Osteocyte (in vitro differentiated cells): ENCODE results near the gene ZBTB1. TPM values are rescaled to one million over a fixed set of nuclear protein-coding genes. Genes with fewer than 3 reads are reported as not detected.

ENCODE experiments used
- DNase-seq: peaks from one replicate; pipeline ENCODE4 v3.0.0; 2021; ENCODE audit warnings: mixed read lengths; ENCODE audit not compliant: unreplicated experiment; ENCODE audit errors: extremely low spot score
- H3K27ac Mint-ChIP-seq: one replicate; pipeline ENCODE4 v1.8.0; 2021; ENCODE audit warnings: mild to moderate bottlenecking, mixed read lengths; ENCODE audit not compliant: unreplicated experiment
- H3K27me3 Mint-ChIP-seq: one replicate; pipeline ENCODE4 v1.8.0; 2021; ENCODE audit warnings: mixed read lengths; ENCODE audit not compliant: unreplicated experiment
- H3K36me3 Mint-ChIP-seq: one replicate; pipeline ENCODE4 v1.8.0; 2021; ENCODE audit warnings: mixed read lengths; ENCODE audit not compliant: unreplicated experiment
- H3K4me1 Mint-ChIP-seq: one replicate; pipeline ENCODE4 v1.8.0; 2021; ENCODE audit warnings: mixed read lengths; ENCODE audit not compliant: unreplicated experiment
- H3K4me3 Mint-ChIP-seq: one replicate; pipeline ENCODE4 v1.8.0; 2021; ENCODE audit warnings: mild to moderate bottlenecking, moderate library complexity, mixed read lengths; ENCODE audit not compliant: unreplicated experiment
- H3K9me3 Mint-ChIP-seq: one replicate; pipeline ENCODE4 v1.8.0; 2021; ENCODE audit warnings: mixed read lengths; ENCODE audit not compliant: unreplicated experiment
- total RNA-seq: library from RNA; stranded (reverse); gene quantifications from 2 replicates; pipeline ENCODE4 v1.2.1, GENCODE V29; 2021
- TF ChIP-seq, protein P1 (sequence below): fragments of 200-600 bp; sonication (generic); IDR thresholded peaks from 2 replicates; pipeline ENCODE4 v1.5.0; 2021; ENCODE audit warnings: antibody characterized with exemption, mild to moderate bottlenecking, moderate library complexity

Gene ZBTB1
- total RNA-seq, 1 donor from 2014 or later, result 67.0 TPM

DNA sequence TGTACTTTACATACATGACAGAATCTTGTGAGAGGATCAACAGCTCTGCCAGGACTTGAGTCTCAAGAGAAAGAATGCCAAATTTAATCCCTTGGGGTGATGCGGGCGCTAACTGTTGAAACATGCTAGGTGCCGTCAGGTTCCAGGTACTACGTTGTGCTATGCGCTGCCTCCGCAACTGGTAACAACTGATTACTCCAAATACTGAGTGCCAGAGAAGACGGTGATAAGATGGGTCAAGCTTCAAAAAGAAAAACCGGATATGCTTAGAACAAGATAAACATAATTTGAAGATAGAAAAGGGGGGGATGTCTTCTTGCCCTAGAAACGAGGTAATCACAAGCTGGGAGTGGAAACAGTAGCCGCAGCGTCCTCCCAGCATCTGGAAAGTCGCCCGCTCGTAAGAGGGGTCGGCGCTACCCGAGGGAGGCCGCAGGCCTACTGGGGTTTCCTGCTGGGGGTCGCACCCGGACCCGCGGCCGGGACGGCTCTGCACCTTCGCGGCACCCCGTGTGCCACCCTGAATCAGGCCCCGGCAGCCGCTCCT is 1.6 kb upstream of the ZBTB1 start:
- H3K4me1 Mint-ChIP-seq, result peaks cover 57% of the 10 kb centered on the region
- no peak for DNase-seq
- H3K27ac Mint-ChIP-seq, result peak overlapping the region; percentile 95
- peak overlapping the region; percentile 87 for H3K4me3 Mint-ChIP-seq
- TF ChIP-seq, protein P1, sequence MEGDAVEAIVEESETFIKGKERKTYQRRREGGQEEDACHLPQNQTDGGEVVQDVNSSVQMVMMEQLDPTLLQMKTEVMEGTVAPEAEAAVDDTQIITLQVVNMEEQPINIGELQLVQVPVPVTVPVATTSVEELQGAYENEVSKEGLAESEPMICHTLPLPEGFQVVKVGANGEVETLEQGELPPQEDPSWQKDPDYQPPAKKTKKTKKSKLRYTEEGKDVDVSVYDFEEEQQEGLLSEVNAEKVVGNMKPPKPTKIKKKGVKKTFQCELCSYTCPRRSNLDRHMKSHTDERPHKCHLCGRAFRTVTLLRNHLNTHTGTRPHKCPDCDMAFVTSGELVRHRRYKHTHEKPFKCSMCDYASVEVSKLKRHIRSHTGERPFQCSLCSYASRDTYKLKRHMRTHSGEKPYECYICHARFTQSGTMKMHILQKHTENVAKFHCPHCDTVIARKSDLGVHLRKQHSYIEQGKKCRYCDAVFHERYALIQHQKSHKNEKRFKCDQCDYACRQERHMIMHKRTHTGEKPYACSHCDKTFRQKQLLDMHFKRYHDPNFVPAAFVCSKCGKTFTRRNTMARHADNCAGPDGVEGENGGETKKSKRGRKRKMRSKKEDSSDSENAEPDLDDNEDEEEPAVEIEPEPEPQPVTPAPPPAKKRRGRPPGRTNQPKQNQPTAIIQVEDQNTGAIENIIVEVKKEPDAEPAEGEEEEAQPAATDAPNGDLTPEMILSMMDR, result no peak
- H3K27me3 Mint-ChIP-seq, result no peaks in the 10 kb centered on the region
- H3K36me3 Mint-ChIP-seq, result no peaks in the 10 kb centered on the region
- no peaks in the 10 kb centered on the region for H3K9me3 Mint-ChIP-seq

DNA sequence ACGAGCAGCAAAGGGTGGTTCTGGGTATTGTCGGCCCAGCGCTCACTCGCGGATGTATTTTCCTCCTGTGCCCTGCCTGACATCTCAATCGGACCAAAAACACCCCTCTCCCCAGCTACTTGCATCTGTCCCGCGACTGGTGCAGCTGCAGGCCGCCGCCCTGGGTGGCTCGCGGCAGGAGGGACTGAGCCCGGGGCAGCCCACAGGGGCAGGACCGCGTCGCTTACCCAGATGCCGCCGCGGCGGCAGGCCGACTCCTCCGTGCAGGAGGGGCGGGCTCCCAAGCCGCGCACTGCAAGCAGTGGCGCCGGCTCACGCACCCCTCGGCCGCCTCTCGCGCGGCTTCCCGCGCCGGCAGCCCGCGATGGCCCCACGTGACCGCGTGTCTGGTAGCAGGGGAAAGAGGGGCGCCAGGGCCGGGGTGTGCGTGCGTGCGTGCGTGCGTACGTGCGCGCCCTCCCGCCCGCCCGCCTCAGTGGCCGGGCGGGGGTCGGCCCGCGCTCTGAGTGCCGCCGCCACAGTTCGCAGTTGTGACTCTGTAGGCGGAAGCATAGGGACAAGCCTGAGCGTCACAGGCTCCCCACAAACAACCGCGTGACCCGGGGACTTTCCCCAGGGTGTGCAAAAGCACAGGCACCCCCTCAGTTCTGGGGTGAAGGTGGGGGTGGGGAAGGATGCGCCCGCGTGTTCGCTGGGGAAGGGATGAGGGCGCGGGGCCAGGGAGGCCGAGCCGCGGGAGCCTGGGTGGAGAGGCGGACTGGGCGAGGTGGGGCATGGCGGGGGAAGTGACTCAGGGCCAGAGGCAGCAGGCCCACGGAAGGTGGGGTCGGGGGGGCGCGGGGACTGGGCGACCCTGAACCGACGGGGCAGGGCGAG is 898 bp upstream of the ZBTB1 start, which contains the start of gene ZBTB25:
Gene ZBTB25 (minus strand): TSS at position 405 of the 876 bp plus-strand sequence. CDS start 13,305 bp downstream, outside the sequence.
- Mint-ChIP-seq H3K27ac (peak within 1 kb of the TSS; percentile 99), H3K4me1 (peaks cover 64% of the 10 kb centered on the region), H3K9me3 (no peaks in the 10 kb centered on the region), H3K36me3 (no peaks in the 10 kb centered on the region), H3K27me3 (no peaks in the 10 kb centered on the region), H3K4me3 (peak within 1 kb of the TSS; percentile 87)
- DNase-seq, result peak; percentile 96
- TF ChIP-seq, protein P1, result no peak

DNA sequence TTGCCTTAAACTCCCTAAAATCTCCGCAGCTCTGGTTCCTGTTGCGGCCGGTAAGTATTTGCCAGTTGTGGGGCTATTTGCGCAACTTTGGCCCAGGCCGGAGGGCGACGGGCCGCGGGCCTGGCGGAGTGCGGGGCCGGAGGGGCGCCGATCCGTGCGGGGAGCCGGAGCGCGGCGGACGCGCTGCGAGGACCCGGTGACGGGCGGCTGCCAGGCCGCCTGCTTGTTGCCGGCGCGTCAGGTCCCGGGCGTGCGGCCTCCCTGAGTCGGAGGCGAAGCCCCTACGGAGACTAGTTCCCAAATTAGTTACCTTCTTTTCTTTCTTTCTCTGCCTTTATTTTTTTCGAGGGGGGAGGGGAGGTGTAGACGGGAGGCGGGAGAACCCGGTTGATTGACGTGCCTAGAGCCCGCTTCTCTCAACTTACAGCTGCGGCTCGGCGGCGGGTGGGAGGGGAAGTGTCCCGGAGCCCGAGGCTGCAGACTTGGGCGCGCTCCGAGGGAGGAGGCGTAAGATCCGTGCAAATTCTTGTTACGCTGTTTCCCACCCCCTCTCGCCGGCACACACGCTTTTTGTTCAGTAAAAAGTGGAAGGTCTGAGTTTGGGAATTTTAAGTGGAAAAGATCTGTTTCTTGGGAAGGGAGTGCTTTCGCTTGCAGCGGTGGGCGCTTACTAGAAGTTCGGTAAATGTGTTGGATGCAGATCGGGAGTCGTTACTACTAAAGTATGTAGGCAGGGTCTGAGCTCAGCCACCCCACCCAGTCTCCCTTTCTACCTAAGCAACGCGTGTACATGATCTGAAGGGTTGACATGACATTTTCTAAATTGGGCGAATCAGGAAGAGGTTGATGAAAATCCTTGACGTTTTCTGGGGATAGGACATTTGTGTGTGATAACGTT is 576 bp downstream of the ZBTB1 start:
- no peaks in the 10 kb centered on the region for H3K27me3 Mint-ChIP-seq
- peak overlapping the region; percentile 87 for H3K4me3 Mint-ChIP-seq
- peak; percentile 92 for DNase-seq
- H3K27ac Mint-ChIP-seq, result peak overlapping the region; percentile 99
- H3K4me1 Mint-ChIP-seq, result peaks cover 71% of the 10 kb centered on the region
- peaks cover 2% of the 10 kb centered on the region for H3K36me3 Mint-ChIP-seq
- no peaks in the 10 kb centered on the region for H3K9me3 Mint-ChIP-seq
- TF ChIP-seq, protein P1, result no peak

DNA sequence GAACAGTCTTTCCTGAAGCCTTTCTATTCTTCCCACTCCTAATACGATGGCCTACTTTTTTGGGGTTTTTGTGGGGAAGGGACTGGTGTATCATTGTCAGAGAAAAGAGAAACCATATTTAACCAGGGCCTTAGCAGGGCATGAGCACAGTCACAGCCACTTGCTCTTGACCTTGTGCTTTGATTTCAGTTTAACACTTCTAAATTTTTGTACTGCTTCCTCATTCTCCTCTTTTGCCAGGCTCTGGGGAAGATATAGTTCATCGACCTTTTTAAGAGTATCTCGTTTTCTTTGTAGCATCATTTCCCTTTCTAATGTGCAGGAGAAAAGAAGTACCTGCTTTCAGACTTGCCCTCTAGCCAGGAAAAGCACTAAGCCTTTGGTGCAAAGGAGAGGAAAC is 2.2 kb downstream of the ZBTB1 start:
- TF ChIP-seq, protein P1, result no peak
- H3K27ac Mint-ChIP-seq, result peak overlapping the region; percentile 85
- H3K36me3 Mint-ChIP-seq, result peaks cover 2% of the 10 kb centered on the region
- no peaks in the 10 kb centered on the region for H3K9me3 Mint-ChIP-seq
- no peak for DNase-seq
- H3K4me3 Mint-ChIP-seq, result peak overlapping the region; percentile 87
- H3K27me3 Mint-ChIP-seq, result no peaks in the 10 kb centered on the region
- H3K4me1 Mint-ChIP-seq, result peaks cover 73% of the 10 kb centered on the region
